AG04450 (cell line): Measurements from ENCODE around the gene FOXC1. TPM values are rescaled to one million over a fixed set of nuclear protein-coding genes. Genes with fewer than 3 reads are reported as not detected.

Experiments
- CTCF ChIA-PET: fragments of 300-600, 350-600 bp; formaldehyde crosslinking; extraction: SDS; loops from one replicate; lab custom pipeline; 2022; ENCODE audit warnings: antibody characterized with exemption, inconsistent platforms; lab: Charles Lee
- POLR2A ChIA-PET: fragments of 350-600 bp; formaldehyde crosslinking; extraction: SDS; loops from one replicate; lab custom pipeline; 2021; ENCODE audit warnings: antibody characterized with exemption, inconsistent platforms; lab: Yijun Ruan, JAX
- DNase-seq: peaks from one replicate; pipeline ENCODE4 v3.0.0-alpha.2; 2011; ENCODE audit warnings: low read depth, low spot score
- H3K27ac ChIP-seq: one replicate; pipeline ENCODE4 v1.5.1; 2012; ENCODE audit warnings: low read depth, low read length, control low read depth
- H3K27me3 ChIP-seq: one replicate; pipeline ENCODE4 v1.6.0; 2012; ENCODE audit warnings: low read length; ENCODE audit not compliant: control insufficient read depth, insufficient read depth
- H3K4me3 ChIP-seq: 2 replicates; pipeline ENCODE4 v1.5.1; 2011; ENCODE audit warnings: mild to moderate bottlenecking, low read depth, low read length, control low read depth
- H3K9me3 ChIP-seq: 2 replicates; pipeline ENCODE4 v1.5.1; 2012; ENCODE audit warnings: low read length; ENCODE audit not compliant: control insufficient read depth, insufficient read depth
- polyA plus RNA-seq: library from polyadenylated mRNA; depleted of rRNA; stranded (reverse); fragments of >200 nt; gene quantifications from 2 replicates; pipeline ENCODE4 v1.2.3, GENCODE V29; 2011
- TF ChIP-seq, protein P1 (sequence below): IDR thresholded peaks from 2 replicates; pipeline ENCODE4 v1.5.1; 2011; ENCODE audit warnings: low read depth, low read length, control low read depth, inconsistent platforms

The FOXC1 gene
- polyA plus RNA-seq, 1 experiment = 3.7 TPM

DNA sequence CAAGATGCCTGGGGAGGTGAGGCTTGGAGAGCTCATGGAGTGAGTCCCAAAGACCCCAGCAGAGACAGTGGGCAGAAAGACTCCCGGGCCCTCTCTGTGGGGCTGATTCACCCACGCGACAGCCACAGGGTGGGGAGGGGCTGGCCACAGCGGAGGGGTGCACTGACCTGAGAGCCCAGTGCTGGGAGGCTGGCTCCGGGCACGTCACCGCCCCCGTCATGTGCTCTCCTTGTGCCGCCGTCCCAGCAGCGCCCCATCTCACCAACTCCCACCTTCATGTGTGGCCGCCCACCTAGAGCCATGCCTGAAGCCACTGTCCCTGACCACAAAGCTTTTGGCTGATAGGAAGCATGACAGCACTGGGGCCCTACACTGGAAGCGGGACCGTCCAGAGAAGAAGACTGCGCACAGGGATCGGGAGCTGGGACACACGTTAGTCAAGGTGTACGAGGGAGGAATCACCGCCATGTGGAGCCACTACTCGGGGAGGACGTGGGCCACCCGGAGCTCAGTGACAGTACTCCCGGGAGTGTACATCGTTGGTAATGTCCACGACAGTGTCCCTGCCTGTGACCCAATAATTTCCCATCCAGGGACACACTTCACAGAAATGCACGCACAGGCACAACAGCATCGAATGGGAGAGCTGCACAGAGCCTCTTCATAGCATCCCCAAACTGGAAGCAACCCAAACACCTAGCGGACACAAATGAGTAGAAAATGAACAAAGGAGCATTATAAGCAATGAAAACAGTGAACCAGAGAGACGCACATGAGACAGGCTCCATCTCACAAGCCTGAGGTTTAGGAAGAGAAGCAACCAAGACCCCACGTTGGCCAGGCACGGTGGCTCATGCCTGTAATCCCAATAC, 28.4 kb upstream of the FOXC1 start:
- no peak overlapping the region for H3K27ac ChIP-seq
- H3K27me3 ChIP-seq = peaks cover 18% of the 10 kb centered on the region
- ChIA-PET CTCF (interaction anchor here (1.3 kb wide), 1 partner anchor 27 kb away, joined by 4 read pairs; no protein-coding TSS in a partner anchor), POLR2A (no interaction called here)
- TF ChIP-seq, protein P1, sequence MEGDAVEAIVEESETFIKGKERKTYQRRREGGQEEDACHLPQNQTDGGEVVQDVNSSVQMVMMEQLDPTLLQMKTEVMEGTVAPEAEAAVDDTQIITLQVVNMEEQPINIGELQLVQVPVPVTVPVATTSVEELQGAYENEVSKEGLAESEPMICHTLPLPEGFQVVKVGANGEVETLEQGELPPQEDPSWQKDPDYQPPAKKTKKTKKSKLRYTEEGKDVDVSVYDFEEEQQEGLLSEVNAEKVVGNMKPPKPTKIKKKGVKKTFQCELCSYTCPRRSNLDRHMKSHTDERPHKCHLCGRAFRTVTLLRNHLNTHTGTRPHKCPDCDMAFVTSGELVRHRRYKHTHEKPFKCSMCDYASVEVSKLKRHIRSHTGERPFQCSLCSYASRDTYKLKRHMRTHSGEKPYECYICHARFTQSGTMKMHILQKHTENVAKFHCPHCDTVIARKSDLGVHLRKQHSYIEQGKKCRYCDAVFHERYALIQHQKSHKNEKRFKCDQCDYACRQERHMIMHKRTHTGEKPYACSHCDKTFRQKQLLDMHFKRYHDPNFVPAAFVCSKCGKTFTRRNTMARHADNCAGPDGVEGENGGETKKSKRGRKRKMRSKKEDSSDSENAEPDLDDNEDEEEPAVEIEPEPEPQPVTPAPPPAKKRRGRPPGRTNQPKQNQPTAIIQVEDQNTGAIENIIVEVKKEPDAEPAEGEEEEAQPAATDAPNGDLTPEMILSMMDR = no peak
- no peak for DNase-seq
- H3K4me3 ChIP-seq = no peak overlapping the region
- no peaks in the 10 kb centered on the region for H3K9me3 ChIP-seq

DNA sequence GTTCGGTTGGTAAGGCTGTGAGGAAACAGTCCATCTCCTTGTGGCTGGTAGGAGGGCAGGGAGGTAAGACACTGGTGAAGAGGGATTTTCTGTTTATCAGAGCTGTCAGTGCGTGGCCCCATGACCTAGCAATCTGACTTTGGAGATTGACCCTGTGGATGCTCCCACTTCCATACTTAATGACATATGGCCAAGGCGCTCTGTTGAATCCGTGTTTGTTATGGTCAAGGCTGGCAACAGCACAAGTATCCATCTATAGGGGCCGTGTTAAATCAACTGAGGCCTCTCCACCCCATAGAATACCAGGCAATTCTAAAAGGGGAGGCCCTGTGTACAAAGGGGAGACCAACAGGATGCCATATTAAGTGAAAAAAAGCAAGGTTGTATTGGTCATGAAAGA, 25.6 kb upstream of the FOXC1 start:
- no peak for DNase-seq
- Histone ChIP-seq H3K4me3 (no peak overlapping the region), H3K27me3 (peaks cover 32% of the 10 kb centered on the region), H3K27ac (no peak overlapping the region), H3K9me3 (no peaks in the 10 kb centered on the region)
- ChIA-PET POLR2A (no interaction called here), CTCF (no interaction called here)
- TF ChIP-seq, protein P1 = no peak

DNA sequence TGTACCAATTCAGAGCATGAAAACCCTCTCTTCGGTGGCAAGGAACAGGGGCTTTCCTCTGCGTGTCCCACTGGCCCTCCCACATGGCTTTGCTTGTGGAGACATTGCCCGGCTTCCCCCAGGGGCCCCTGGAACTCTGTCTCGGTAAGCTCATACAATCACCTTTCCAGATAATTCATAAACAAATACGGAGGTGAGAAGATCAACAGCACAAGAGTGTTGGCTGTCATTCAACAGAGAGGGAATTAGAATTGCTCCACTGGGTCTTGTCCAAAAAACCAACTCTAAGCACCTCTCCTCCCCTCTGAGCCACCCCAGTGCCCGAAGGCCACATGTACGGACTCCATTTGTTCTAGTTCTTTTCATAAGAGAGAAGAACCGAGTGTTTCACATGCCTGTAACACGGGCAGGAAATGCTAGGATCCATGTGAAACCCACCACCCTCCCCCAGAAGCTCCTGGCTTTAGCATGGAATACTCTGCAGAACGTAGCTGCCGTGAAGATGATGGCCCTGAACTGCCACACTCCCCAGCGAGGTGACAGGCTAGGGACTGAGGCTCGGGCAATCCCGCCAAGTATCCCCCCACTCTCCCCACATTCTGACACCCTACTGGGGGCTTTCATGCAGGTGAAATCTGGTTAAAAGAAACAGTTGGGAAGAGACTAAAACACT, 24.6 kb upstream of the FOXC1 start:
- no peak overlapping the region for H3K4me3 ChIP-seq
- TF ChIP-seq, protein P1 = no peak
- H3K9me3 ChIP-seq = no peaks in the 10 kb centered on the region
- CTCF ChIA-PET = interaction anchor here (1.1 to 1.3 kb wide), 2 partner anchors 11 to 1050 kb away, joined by 5 to 10 read pairs; no protein-coding TSS in a partner anchor
- DNase-seq = no peak
- H3K27ac ChIP-seq = no peak overlapping the region
- H3K27me3 ChIP-seq = peaks cover 31% of the 10 kb centered on the region
- POLR2A ChIA-PET = no interaction called here

DNA sequence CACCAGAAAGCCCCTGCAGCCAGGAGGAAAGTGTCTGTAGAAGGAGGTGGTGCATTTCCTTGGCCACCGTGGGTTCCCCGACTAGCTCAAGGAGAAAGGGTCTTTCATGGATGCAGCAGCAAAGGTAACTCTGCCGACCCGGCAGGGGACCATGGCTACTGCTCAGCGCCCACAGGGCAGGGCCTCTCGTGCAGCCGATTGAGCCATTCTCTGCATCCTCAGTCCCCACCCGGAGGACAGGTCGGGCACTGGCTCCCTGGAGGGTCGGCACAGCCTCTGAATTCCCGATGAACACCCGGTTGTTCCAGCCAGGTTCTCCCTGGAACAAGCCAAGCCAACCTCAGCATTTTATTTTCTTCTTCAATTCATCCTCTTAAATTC, 24.1 kb upstream of the FOXC1 start:
- ChIA-PET CTCF (interaction anchor here (1.1 to 1.3 kb wide), 2 partner anchors 11 to 1049 kb away, joined by 5 to 10 read pairs; no protein-coding TSS in a partner anchor), POLR2A (no interaction called here)
- Histone ChIP-seq H3K4me3 (no peak overlapping the region), H3K27ac (no peak overlapping the region), H3K27me3 (peaks cover 32% of the 10 kb centered on the region), H3K9me3 (no peaks in the 10 kb centered on the region)
- TF ChIP-seq, protein P1 = no peak
- DNase-seq = no peak
